Lower lobe of right lung (tissue), 2 donors: ENCODE measurements around the gene CREB3L2. TPM values are rescaled to one million over a fixed set of nuclear protein-coding genes. Genes with fewer than 3 reads are reported as not detected.

ENCODE experiments used
- ATAC-seq, 2 donors: fragments of 200-7000 bp; cut with Tn5 transposase; one replicate each; pipeline ENCODE4 v1.9.1; 2020 to 2022; ENCODE audit warnings: mild to moderate bottlenecking in 2 of 2, moderate library complexity in 2 of 2
- DNase-seq: peaks from one replicate; pipeline ENCODE4 v3.0.0-alpha.2; 2020
- H3K27ac ChIP-seq: fragments of 200-600 bp; one replicate; pipeline ENCODE4 v1.8.0; 2022
- H3K27me3 ChIP-seq: fragments of 200-600 bp; one replicate; pipeline ENCODE4 v1.8.0; 2022; ENCODE audit warnings: low read depth
- H3K36me3 ChIP-seq: fragments of 200-600 bp; one replicate; pipeline ENCODE4 v1.8.0; 2022; ENCODE audit warnings: mild to moderate bottlenecking
- H3K4me1 ChIP-seq: fragments of 200-600 bp; one replicate; pipeline ENCODE4 v1.8.0; 2022
- H3K4me3 ChIP-seq: fragments of 200-600 bp; one replicate; pipeline ENCODE4 v1.8.0; 2022; ENCODE audit warnings: mild to moderate bottlenecking
- H3K9me3 ChIP-seq: fragments of 200-600 bp; one replicate; pipeline ENCODE4 v1.8.0; 2022
- intact Hi-C: fragments of 100-400 bp; cut with DNase I; formaldehyde crosslinking; loops from one replicate; pipeline ENCODE4 v1.11.0; 2022
- total RNA-seq: library from RNA; stranded (reverse); fragmentation: NEBNext Ultra II Directional; extraction: Animal tissue kit (Norgen Biotek cat#: 25700); gene quantifications from one replicate; pipeline ENCODE4 v1.2.1, GENCODE V29; 2021
- TF ChIP-seq, protein P1 (sequence below): fragments of 200-600 bp; IDR thresholded peaks from one replicate; pipeline ENCODE4 v1.8.0; 2022; ENCODE audit warnings: antibody characterized with exemption, mild to moderate bottlenecking
- donor health status: DM: no; HTN: yes; CAD: no; lungs with severe emphysema.

Gene CREB3L2
- total RNA-seq, 1 donor from 2014 or later, result 48.9 TPM

DNA sequence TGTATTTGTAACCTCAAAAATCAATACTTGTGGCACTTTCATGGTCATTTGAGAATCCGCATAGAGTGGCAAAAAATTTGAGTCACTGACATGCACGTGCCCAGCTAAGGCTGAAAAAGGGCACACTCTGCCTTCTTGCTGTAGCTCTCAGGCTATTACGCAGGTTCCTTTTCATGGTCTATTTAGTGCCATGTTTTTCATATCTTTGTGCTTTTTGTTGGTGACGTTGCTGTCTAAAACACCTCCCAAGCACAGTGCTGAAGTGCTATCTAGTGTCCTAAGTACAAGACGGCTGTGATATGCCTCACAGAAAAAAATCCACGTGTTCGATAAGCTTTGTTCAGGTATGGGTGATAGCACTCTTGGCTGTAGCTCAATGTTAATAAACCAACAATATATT is 50.9 kb downstream of the CREB3L2 start:
- DNase-seq (no peak), ATAC-seq (no peak)
- intact Hi-C loops, result no loop called here
- no peaks in the 10 kb centered on the region for H3K27me3 ChIP-seq
- peaks cover 51% of the 10 kb centered on the region for H3K4me1 ChIP-seq
- H3K27ac ChIP-seq, result no peak overlapping the region
- no peak overlapping the region for H3K4me3 ChIP-seq
- no peaks in the 10 kb centered on the region for H3K9me3 ChIP-seq
- no peaks in the 10 kb centered on the region for H3K36me3 ChIP-seq
- TF ChIP-seq, protein P1, sequence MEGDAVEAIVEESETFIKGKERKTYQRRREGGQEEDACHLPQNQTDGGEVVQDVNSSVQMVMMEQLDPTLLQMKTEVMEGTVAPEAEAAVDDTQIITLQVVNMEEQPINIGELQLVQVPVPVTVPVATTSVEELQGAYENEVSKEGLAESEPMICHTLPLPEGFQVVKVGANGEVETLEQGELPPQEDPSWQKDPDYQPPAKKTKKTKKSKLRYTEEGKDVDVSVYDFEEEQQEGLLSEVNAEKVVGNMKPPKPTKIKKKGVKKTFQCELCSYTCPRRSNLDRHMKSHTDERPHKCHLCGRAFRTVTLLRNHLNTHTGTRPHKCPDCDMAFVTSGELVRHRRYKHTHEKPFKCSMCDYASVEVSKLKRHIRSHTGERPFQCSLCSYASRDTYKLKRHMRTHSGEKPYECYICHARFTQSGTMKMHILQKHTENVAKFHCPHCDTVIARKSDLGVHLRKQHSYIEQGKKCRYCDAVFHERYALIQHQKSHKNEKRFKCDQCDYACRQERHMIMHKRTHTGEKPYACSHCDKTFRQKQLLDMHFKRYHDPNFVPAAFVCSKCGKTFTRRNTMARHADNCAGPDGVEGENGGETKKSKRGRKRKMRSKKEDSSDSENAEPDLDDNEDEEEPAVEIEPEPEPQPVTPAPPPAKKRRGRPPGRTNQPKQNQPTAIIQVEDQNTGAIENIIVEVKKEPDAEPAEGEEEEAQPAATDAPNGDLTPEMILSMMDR, result no peak

DNA sequence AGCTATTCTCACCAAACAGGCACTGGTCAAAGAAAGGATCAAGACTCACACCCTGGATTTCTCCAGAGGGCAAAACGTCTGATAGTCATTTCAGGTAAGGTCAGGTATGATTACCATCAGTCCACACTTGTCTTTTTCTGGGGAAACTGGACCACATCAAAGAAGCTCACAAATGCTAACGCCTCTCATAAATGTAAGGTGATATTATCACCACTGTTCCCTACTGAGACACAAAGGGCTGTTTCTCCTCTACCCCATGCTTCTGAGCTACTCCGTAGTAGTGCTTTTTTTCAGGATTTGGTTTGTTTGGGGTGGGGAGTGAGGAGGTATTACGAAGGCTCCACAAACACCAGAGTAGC is 51.6 kb downstream of the CREB3L2 start:
- Histone ChIP-seq H3K9me3 (no peaks in the 10 kb centered on the region), H3K27ac (no peak overlapping the region), H3K4me1 (peaks cover 44% of the 10 kb centered on the region), H3K36me3 (no peaks in the 10 kb centered on the region), H3K27me3 (no peaks in the 10 kb centered on the region), H3K4me3 (no peak overlapping the region)
- TF ChIP-seq, protein P1, result no peak
- ATAC-seq (no peak), DNase-seq (no peak)
- intact Hi-C loops, result no loop called here

DNA sequence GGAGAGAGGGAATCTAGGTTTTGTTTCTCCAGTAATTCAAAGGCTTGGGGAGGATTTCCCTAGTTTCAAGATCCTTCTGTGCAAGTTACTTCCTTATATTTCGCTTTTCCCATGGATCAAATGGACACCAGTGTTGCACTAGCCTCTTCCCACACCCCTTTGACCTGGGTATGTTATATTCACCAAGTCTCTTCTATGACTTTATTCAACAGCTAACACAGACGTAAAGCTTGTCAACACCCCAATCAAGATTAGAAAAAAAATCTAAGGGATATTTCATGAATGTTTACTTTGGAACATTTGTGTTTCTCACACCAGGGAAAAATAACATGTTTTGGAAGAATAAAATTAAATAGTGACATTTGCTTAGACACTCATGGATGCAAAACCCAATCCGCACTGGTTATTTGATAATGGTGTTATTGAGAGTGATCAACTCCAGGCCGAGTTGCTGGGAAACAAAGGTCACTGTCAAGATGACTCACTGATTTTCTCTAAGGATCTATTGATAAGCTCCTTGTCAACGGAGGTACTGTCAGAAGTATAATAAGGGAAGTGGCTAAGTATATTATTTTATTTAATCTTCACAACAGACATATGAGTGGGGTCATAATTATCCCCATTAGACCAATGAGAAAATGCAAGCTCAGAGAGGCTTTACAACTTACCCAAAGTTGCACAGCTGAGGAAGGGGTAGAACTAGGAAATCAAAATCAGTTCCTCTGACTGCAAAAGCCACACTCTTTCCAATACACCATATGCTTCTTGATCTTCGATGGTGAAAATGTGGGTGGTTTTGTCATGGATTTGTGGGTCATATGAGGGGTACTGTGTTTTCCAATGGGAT is 52.2 kb downstream of the CREB3L2 start:
- no peak overlapping the region for H3K27ac ChIP-seq
- intact Hi-C loops, result no loop called here
- TF ChIP-seq, protein P1, result no peak
- no peak for DNase-seq
- no peaks in the 10 kb centered on the region for H3K27me3 ChIP-seq
- no peaks in the 10 kb centered on the region for H3K9me3 ChIP-seq
- H3K4me3 ChIP-seq, result no peak overlapping the region
- peaks cover 38% of the 10 kb centered on the region for H3K4me1 ChIP-seq
- H3K36me3 ChIP-seq, result no peaks in the 10 kb centered on the region
- ATAC-seq, result no peak

DNA sequence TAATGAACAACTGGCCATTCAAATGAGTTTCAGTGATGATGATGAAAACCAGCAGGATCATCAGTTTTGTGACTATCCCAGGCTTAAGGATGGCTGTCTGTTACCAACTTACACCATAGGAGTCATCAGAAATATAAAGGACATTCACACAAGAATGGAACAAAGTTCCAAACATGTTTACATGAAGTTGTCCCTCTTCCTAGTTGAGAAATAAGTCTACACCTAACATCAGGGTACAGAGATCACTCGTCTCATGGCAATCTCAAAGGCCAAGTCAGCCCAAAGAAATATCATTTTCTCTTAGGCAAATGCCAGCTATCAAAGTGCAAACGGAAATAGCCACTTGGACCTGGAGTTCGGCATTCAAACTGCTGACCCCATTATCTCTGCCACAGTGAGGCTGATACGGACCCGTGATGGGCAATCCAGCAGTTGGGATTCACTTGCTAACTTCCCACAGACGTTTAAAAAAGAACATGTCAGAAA is 53.0 kb downstream of the CREB3L2 start:
- intact Hi-C loops, result no loop called here
- H3K27ac ChIP-seq, result no peak overlapping the region

DNA sequence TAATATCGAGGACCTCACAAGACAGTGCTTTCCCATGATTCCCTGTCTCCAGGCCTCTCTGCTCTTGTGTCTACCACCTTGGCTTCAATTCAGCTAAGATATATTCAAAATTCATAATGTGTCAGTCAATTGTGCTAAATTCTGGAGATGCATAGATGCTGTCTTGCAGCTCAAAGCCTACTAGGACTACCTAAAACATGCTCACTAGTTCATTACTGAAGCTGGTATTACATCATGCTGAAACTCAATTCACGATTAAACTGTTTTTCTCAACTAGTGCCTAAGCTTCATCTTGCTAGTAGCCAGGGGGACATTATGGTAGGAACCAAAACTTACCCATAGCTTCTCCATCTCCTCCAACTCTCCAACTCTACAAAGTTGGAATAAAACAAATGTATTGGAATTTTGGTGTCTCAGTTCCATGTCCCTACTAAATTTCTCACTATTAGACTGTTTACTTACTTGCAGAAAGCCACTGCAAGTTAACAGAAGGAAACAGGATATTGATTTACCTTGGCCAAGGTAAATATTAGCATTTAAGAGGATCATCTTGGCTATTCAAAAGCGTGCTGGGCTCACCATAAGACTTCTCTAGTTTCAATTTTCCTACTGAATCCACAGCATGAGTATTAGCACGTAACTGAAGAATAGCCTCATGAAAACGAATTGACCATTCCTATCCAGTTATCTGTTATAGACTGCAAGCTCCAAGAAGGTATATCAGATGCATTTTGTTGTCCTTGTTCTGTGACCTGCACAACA is 53.6 kb downstream of the CREB3L2 start:
- TF ChIP-seq, protein P1, result no peak
- Histone ChIP-seq H3K9me3 (no peaks in the 10 kb centered on the region), H3K27me3 (no peaks in the 10 kb centered on the region), H3K4me1 (peaks cover 38% of the 10 kb centered on the region), H3K36me3 (no peaks in the 10 kb centered on the region), H3K4me3 (no peak overlapping the region), H3K27ac (no peak overlapping the region)
- intact Hi-C loops, result no loop called here
- DNase-seq (no peak), ATAC-seq (no peak)

More for the DNA sequence above, 53.0 kb downstream of the CREB3L2 start:
- DNase-seq (no peak), ATAC-seq (no peak)
- no peaks in the 10 kb centered on the region for H3K9me3 ChIP-seq
- H3K27me3 ChIP-seq, result no peaks in the 10 kb centered on the region
- peaks cover 38% of the 10 kb centered on the region for H3K4me1 ChIP-seq
- H3K4me3 ChIP-seq, result no peak overlapping the region
- TF ChIP-seq, protein P1, result no peak
- H3K36me3 ChIP-seq, result no peaks in the 10 kb centered on the region
